ENCODE results near the gene RTP3.

- TF ChIP-seq EZH2phosphoT487 (IDR thresholded peaks at IDR 0.05; ENCODE audit: insufficient read depth, low read depth) (no peak), EZH2 (IDR thresholded peaks at IDR 0.05; ENCODE audit: insufficient read depth, poor library complexity, severe bottlenecking) (no peak)
Observed at GRCh38 chr3:46506526-46506925, 8.8 kb downstream of the RTP3 start.

Data from GM23248 (cell line).